Gastroesophageal sphincter (tissue), 4 donors: ENCODE measurements around the gene CRABP2. TPM values are rescaled to one million over a fixed set of nuclear protein-coding genes. Genes with fewer than 3 reads are reported as not detected.
A peak's percentile ranks its signal among the peaks of the same experiment; 100 is the strongest.

ENCODE experiments used
- ATAC-seq: fragments of 150-250 bp; one replicate; pipeline ENCODE4 v1.9.1; 2016; ENCODE audit warnings: mild to moderate bottlenecking, moderate library complexity
- H3K27ac ChIP-seq, 4 donors: fragments of 200-600 bp; sonication (generic) in 3 of 4; 1 replicate in 3 of 4; 2 replicates in 1 of 4; pipeline ENCODE4 v1.5.1; 2016 to 2019
- H3K27me3 ChIP-seq: fragments of 200-600 bp; sonication (generic); one replicate; pipeline ENCODE4 v1.5.1; 2019
- H3K36me3 ChIP-seq, 2 donors: fragments of 200-600 bp; sonication (generic); one replicate each; pipeline ENCODE4 v1.5.1; 2019; ENCODE audit warnings: control low read depth in 1 of 2
- H3K4me1 ChIP-seq, 3 donors: fragments of 200-600 bp; sonication (generic); 1 replicate in 2 of 3; 2 replicates in 1 of 3; pipeline ENCODE4 v1.5.1; 2016 to 2019; ENCODE audit warnings: control low read depth in 2 of 3
- H3K4me3 ChIP-seq, 2 donors: fragments of 200-600 bp; sonication (generic); one replicate each; pipeline ENCODE4 v1.5.1; 2019; ENCODE audit warnings: mild to moderate bottlenecking in 1 of 2, moderate library complexity in 1 of 2
- H3K9me3 ChIP-seq, 3 donors: fragments of 200-600 bp; sonication (generic); one replicate each; pipeline ENCODE4 v1.5.1; 2017 to 2019; ENCODE audit warnings: control low read depth in 2 of 3
- CTCF ChIP-seq, 4 experiments: fragments of 200-600 bp in 2 of 4; fragments of 450-650 bp in 2 of 4; sonication (generic) in 1 of 4; IDR thresholded peaks; one replicate each; pipeline ENCODE4 v1.5.1; 2017 to 2019; ENCODE audit warnings: antibody characterized with exemption in 4 of 4, mild to moderate bottlenecking in 2 of 4, moderate library complexity in 2 of 4
- EP300 ChIP-seq: sonication (generic); formaldehyde crosslinking; IDR thresholded peaks from one replicate; pipeline ENCODE4 v1.6.1; 2017; ENCODE audit warnings: antibody characterized with exemption, mild to moderate bottlenecking
- POLR2A ChIP-seq, 2 donors: fragments of 450-650 bp; IDR thresholded peaks; one replicate each; pipeline ENCODE4 v1.6.1; 2017; ENCODE audit warnings: antibody characterized with exemption in 2 of 2, mild to moderate bottlenecking in 2 of 2, moderate library complexity in 1 of 2
- POLR2AphosphoS5 ChIP-seq: sonication (generic); formaldehyde crosslinking; IDR thresholded peaks from one replicate; pipeline ENCODE4 v1.6.1; 2017; ENCODE audit warnings: antibody characterized with exemption
- WGBS, 2 donors: methylation state at CpG; one replicate each; pipeline ENCODE4 v1.1.5; 2018; ENCODE audit warnings: low coverage in 1 of 2; 5-methylcytosine and 5-hydroxymethylcytosine counted together
- total RNA-seq, 4 donors: library from RNA; depleted of rRNA; stranded (reverse); fragments of >200 nt; gene quantifications; one replicate each; pipeline ENCODE4 v1.1.0, GENCODE V29; 2016

Gene CRABP2
- total RNA-seq, 4 donors from 2014 or later: 0.54 to 36.7 (median 6.0) TPM

- no peak for ATAC-seq
- H3K36me3 ChIP-seq: peaks cover 0 to 21% of the 10 kb centered on the region in 2 donors
- H3K27ac ChIP-seq: peak overlapping the region in 3 of 4 donors; percentile 33 to 85 (median 83)
- TF ChIP-seq CTCF (IDR thresholded peaks at IDR 0.05) (no peak), EP300 (no peak), POLR2AphosphoS5 (no peak), POLR2A (IDR thresholded peaks at IDR 0.05) (no peak)
- no peaks in the 10 kb centered on the region for H3K9me3 ChIP-seq
- peaks cover 34% of the 10 kb centered on the region for H3K27me3 ChIP-seq
- H3K4me3 ChIP-seq: no peak overlapping the region
- H3K4me1 ChIP-seq: peaks cover 0 to 80% (median 29%) of the 10 kb centered on the region in 3 donors
- 8% methylated on average over 2 of the region's 8 CpGs; no CpG with 5 or more reads in 1 of the 2 donors for WGBS, 2 donors
These were observed 31.8 kb downstream of the CRABP2 start for GRCh38 chr1:156673387-156674121.

DNA sequence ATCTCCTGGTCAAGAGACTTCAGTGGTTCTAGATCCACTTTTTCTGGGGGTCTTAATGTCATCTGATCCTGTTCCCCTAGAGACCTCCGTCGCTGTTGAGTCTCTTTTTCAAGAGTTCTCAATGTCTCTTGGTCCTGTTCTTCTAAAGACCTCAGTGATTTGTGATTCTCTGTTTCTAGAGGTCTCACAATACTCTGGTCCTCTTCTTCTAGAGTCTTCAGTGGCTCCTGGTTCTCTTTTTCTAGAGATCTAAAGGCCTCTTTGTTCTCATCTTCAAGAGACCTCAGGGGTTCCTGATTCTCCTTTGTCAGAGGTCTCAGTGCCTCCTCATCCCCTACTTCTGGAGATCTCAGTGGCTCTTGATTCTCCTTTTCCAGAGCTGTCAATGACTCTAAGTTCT is 33.6 kb downstream of the CRABP2 start:
- Histone ChIP-seq H3K4me1 (peaks cover 0 to 81% (median 43%) of the 10 kb centered on the region in 3 donors), H3K36me3 (peaks cover 0 to 21% of the 10 kb centered on the region in 2 donors)
- TF ChIP-seq EP300: no peak
- no peak for TF ChIP-seq POLR2AphosphoS5
- TF ChIP-seq POLR2A (IDR thresholded peaks at IDR 0.05): no peak
- TF ChIP-seq CTCF (IDR thresholded peaks at IDR 0.05): no peak

GRCh38 chr1:156670791-156671190 is 34.6 kb downstream of the CRABP2 start:
- 50 to 100% methylated on average over 1 to 2 of the region's 4 CpGs for WGBS, 2 donors
- peak overlapping the region in 3 of 4 donors; percentile 81 to 87 (median 84) for H3K27ac ChIP-seq

More for the DNA sequence above, 33.6 kb downstream of the CRABP2 start:
- 90 to 100% methylated on average over 2 of the region's 2 CpGs for WGBS, 2 donors
- Histone ChIP-seq H3K27ac (no peak overlapping the region), H3K9me3 (no peaks in the 10 kb centered on the region), H3K4me3 (no peak overlapping the region), H3K27me3 (peaks cover 21% of the 10 kb centered on the region)
- no peak for ATAC-seq

GRCh38 chr1:156670359-156670758 is 35.0 kb downstream of the CRABP2 start:
- H3K4me3 ChIP-seq: no peak overlapping the region
- H3K4me1 ChIP-seq: peaks cover 0 to 81% (median 47%) of the 10 kb centered on the region in 3 donors
- peaks cover 9% of the 10 kb centered on the region for H3K27me3 ChIP-seq
- TF ChIP-seq POLR2AphosphoS5: no peak
- no peak for TF ChIP-seq EP300
- no peak for TF ChIP-seq POLR2A (IDR thresholded peaks at IDR 0.05)
- TF ChIP-seq CTCF (IDR thresholded peaks at IDR 0.05): no peak
- no peaks in the 10 kb centered on the region for H3K9me3 ChIP-seq
- 85 to 100% methylated on average over 2 of the region's 6 CpGs for WGBS, 2 donors
- H3K36me3 ChIP-seq: peaks cover 0 to 21% of the 10 kb centered on the region in 2 donors
- peak overlapping the region in 3 of 4 donors; percentile 81 to 87 (median 84) for H3K27ac ChIP-seq
- ATAC-seq: no peak

More at GRCh38 chr1:156670791-156671190, 34.6 kb downstream of the CRABP2 start:
- ATAC-seq: no peak
- TF ChIP-seq POLR2AphosphoS5 (no peak), EP300 (no peak), POLR2A (IDR thresholded peaks at IDR 0.05) (no peak), CTCF (IDR thresholded peaks at IDR 0.05) (no peak)
- no peak overlapping the region for H3K4me3 ChIP-seq
- no peaks in the 10 kb centered on the region for H3K9me3 ChIP-seq
- H3K27me3 ChIP-seq: peaks cover 11% of the 10 kb centered on the region
- peaks cover 0 to 81% (median 43%) of the 10 kb centered on the region in 3 donors for H3K4me1 ChIP-seq
- peaks cover 0 to 21% of the 10 kb centered on the region in 2 donors for H3K36me3 ChIP-seq
